GM12865 (cell line): ENCODE results near the gene MTPN.
A peak's percentile ranks its signal among the peaks of the same experiment; 100 is the strongest.

ENCODE experiments used
- DNase-seq: peaks from one replicate; pipeline ENCODE4 v3.0.0; 2010; ENCODE audit warnings: low read depth
- H3K4me3 ChIP-seq: 2 replicates; pipeline ENCODE4 v1.5.1; 2011; ENCODE audit warnings: mild to moderate bottlenecking, low read depth, low read length, control low read depth
- CTCF ChIP-seq: IDR thresholded peaks from 2 replicates; pipeline ENCODE4 v1.5.1; 2011; ENCODE audit warnings: low read length, control low read depth, low read depth, inconsistent platforms; ENCODE audit not compliant: insufficient read depth; ENCODE audit errors: missing control alignments

The MTPN gene

GRCh38 chr7:135950429-135950828 lies 26.7 kb downstream of the MTPN start:
- no peak overlapping the region for H3K4me3 ChIP-seq
- TF ChIP-seq CTCF: no peak
- DNase-seq: no peak

- no peak for TF ChIP-seq CTCF
- no peak overlapping the region for H3K4me3 ChIP-seq
- no peak for DNase-seq
These were observed 30.7 kb downstream of the MTPN start for GRCh38 chr7:135946289-135947055.

- H3K4me3 ChIP-seq: no peak overlapping the region
- TF ChIP-seq CTCF: no peak
- no peak for DNase-seq
These were observed 32.4 kb downstream of the MTPN start for GRCh38 chr7:135944753-135945152.

- DNase-seq: no peak
- no peak for TF ChIP-seq CTCF
- no peak overlapping the region for H3K4me3 ChIP-seq
These were observed 33.9 kb downstream of the MTPN start for GRCh38 chr7:135943134-135943879.

GRCh38 chr7:135942614-135943013 lies 34.5 kb downstream of the MTPN start:
- DNase-seq: peak; percentile 57
- no peak overlapping the region for H3K4me3 ChIP-seq
- TF ChIP-seq CTCF: no peak

GRCh38 chr7:135940077-135941075 lies 36.8 kb downstream of the MTPN start:
- DNase-seq: no peak
- TF ChIP-seq CTCF: no peak

More at GRCh38 chr7:135940077-135941075, 36.8 kb downstream of the MTPN start:
- no peak overlapping the region for H3K4me3 ChIP-seq
